RPMI7951 (cell line): Measurements from ENCODE around the gene LTBP2. TPM values are rescaled to one million over a fixed set of nuclear protein-coding genes. Genes with fewer than 3 reads are reported as not detected.

Experiments used
- DNase-seq: peaks from one replicate; pipeline ENCODE4 v3.0.0-alpha.2; 2012; ENCODE audit warnings: low read depth
- total RNA-seq: library from RNA; depleted of rRNA; stranded (reverse); fragments of >200 nt; shearing (Covaris generic); gene quantifications from 2 replicates; pipeline ENCODE4 v1.2.3, GENCODE V29; 2014

The LTBP2 gene
- total RNA-seq, 1 experiment from 2014 or later: 22.8 TPM

DNA sequence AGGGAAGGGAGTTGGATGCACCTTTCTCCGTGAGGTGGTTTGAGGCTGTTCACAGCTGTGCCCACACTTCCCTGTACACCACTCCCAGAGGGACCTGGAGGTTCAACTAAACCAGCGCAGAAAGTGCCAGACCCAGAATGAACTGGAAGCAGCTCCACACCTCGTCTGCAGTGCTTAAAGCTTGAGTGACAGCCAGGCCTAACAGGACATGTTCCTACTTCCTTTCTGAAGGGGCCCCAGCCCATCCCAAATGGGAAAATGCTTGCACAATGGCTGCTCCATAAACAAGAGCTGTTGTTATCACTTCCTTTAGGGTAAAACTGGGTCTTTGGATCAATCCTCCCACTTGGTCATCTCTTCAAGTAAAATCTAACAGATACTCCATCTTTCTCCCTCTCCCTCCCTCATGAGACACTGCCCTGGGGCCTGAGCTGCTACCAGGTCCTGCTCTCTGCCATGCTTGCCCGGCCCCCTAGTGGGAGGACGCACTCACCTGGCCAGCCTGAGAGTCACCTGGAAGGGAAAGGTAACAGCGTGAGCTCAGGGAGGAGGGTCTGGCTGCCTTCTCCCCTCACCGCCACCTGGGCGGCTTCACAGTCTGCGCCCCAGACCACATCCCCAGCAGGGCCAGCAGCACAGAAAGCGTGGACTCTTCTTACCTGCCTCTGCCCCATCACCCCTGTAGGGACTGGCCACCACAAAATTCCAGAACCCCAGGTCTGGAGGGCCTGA, 85.0 kb downstream of the LTBP2 start:
- DNase-seq: no peak

DNA sequence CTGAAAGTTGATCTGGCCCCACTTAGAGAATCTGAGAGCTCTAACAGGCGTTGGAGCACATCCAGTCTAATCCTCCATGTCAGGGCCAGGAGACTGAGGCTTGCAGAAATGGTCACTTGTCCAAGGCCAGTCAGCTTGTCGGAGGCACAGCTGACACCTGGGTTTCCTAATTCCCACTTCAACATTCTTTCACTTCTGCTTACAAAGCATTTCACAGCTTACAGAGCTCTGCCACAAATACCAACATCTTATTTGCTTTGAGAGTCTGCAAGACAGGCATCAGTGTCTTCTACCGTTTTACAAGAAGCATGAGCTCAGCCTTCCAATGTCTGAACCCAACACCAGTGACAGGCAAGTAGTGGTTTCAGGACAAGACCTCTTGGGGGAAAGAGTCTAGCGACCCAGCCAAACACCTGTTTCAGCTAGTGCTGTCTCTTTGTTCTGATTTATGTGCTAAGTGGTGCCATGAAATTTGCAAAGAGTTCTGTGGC, 86.6 kb downstream of the LTBP2 start:
- DNase-seq: no peak

DNA sequence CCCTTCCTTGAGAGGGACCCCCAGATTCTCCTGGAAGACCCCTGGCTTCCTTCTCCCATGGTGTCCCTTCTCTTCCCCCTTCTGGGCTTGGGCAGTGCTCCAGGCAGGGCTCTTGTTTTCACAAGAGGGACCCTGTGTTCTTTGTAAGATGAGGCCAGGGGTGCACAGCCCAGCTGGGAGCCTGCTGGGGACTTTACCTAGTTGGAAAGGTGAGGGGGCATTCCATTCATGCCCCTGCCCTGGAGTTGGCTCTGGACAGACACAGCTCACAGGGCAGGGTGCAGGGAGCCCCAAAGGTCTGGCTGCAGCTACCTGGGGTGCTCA, 87.3 kb downstream of the LTBP2 start:
- DNase-seq: no peak

DNA sequence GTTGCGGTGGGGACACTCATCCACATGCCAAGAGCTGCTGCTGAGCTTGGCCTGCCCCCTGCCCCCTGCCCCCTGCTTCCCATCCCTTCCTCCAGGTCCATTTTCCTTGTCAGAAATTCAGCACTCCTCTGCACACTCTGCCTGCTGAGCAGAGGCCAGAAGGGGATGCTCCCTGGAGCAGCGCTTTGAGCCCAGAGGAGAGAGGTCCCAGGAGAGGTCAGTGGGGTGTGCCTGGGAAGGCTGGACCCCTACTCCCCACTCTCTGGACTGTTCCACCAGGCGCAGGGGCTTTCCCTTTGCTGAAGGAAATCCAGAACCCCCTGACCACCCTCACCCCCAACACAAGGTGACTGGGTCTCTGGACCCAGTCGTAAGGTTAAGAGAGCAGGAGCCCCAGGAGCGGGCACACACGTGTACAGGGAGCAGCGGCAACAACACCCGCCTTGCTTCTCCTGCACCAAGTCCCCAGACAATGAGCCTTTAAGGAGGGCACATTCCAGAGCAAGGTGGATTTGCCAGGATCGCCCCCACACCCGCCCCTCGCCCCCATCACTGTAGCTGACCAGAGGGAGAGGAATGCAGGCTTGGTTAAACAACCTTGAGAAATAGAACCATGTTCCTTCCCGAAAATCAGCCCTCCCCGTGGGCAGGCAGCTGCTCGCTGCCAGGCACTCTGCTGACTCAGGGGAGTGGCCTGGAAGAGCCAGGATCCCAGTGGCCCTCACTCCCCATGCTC, 87.8 kb downstream of the LTBP2 start:
- DNase-seq: no peak

DNA sequence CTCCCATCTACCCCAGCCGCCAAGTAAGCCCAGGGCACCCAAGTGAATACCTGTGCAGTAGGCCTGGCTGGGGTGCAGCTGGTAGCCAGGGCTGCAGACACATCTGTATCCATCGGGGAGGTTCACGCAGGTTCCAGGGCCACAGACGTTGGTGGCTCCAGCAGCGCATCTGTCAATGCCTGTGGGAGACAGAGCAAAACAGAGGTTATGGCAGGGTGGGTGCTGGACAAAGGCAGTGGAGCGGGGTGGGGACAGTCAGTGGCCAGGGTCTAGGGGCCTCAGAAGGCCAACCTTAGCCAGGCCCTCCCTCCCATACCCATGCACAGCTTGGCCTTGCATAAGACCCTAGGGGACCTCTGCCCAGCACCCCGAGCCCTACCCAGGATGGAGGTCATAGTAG, 89.3 kb downstream of the LTBP2 start:
- DNase-seq: no peak

DNA sequence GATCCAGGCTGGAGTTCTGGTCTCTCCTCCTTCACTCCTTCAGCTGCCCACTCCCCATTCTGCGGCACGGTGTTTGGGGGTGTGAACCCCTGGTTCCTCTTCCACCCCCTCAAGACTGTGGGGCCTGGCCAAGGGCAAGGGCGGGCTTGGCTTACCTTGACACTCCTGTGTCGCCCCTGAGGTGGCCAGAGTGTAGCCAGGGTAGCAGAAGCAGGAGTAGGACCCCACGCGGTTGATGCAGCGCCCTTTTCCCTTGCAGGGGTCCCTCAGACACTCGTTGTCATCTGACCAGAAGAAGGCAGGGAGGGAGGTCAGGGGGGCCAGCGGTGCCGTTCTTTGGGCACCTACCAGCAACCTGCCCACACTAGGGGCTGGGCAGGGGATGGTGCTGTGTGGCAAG, 90.3 kb downstream of the LTBP2 start:
- no peak for DNase-seq

DNA sequence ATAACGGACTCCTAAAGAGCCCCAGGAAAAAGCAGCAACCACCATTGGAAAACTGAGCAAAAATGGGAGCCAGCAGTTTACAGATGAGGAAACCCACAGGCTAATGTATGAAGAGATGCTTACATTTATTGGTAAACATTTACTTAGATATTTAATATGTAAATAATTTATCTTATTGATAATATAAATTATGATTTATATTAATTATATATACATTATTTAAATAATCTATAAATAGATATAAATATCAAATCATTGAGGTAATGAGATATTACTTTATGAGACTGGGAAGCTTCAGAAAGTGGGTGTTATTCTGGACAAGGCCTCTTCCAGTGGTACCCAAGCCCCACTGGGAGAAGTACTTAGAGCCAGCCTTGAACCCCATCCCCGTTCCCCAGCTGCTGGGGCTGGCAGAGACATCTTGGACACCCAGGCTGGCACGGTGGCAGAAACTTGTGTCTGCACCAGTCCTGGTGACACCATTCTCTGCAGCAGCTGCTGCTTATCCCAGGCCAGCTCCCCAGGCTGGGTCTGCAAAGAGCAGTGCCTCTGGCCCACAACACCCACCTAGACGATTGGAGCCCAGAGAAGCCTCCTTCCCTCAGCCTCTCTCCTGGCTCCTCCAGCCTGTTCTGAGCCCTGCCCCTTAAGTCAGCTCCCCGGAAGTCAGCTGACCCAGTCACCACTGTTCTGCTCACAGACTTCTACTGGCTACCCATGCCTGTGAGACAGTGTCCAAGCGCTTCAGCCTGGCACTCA, 92.5 kb downstream of the LTBP2 start:
- no peak for DNase-seq

DNA sequence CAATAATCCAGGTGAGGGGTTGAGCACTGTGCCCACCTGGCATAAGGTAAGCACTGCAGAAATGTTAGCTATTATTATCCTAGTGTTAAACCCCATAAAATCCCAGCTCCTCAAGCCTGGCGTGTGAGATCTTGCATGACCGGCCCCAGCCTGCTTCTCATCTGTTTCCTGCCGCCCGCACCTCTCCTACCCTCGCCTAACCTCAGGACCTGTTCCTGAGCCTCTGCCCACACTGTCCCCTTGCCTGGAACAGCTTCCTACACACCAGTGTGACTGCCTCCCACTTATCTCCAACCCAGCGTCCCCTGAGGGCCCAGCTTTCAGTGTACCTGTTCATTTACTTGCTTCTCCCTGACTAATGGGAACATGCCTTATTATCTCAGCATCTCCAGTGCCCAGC, 93.8 kb downstream of the LTBP2 start:
- no peak for DNase-seq

DNA sequence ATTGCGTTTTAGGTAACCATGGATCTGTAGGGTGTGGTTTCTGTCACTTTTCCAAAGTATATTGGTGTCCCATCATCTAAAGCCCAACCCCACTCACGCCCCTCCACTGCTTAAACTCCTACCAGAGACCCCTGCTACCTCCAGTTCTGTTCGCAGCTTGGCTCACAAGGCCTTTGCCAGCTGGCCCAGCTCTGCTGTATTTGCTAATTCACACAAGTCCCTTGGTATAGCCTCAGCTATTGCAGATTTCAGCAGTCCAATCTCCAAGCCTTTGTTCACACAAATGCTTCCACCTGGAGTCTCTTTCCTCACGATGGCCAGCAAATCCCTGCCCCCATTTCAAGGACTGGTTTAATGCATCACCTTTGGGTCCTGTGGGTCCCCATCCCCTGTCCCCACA, 94.3 kb downstream of the LTBP2 start:
- DNase-seq: no peak

DNA sequence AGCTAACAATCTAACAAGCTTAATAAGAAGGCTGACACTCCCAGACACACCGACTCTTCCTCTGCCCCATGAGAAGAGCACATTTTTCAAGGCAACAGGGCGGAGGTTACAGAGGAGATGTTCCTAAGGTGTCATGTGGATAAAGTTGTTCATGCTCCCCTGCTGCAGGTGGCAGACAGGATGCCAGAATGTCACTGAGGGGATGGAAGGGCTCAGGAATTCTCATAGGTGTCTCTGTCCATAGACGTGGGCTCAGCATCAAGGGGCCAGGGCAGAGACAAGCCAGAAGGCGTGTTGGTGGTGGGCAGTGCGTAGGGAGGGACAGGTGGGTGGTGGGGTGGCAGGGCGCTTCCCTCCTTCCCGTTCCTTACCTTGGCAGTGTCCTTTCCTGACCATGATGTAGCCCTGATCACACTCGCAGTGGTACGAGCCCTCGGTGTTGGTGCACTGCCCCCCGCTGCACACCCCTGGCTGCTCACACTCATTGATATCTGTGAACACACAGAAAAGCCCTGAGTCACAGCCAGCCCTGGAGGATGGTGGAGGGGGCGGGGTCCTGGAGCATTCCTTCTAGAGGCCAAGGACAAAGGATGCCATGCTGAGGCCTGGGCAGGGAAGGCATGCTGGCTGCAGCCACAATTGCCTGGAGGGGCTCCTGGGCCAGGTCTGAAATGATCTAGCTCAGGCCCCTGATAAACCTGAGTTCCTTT, 95.4 kb downstream of the LTBP2 start:
- peak; percentile 62 for DNase-seq

DNA sequence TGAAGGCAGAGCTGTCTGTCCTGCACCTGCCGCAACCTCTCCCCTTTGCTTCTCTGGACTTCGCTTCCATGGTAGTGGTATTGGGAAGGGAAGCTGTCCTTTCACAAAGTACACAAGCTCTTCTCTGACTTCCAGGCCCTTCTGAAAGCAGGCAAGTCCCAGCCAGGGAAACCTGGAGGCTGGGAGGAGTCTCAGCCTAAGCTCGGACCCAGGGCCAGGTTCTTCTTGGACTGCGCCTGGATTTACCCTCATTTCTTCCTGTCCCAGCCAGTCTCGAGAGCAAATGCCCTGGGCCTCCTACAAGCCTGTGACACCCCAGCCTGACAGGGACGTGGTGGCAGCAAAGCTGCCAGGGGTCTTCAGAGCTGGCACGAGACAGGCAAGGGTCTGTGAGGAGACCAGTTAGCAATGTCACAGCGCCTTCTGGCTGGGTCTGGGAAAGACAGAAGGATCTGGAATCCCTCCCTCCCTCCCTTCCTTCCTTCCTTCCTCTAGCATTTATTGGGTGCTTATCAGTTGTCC, 96.1 kb downstream of the LTBP2 start:
- DNase-seq: no peak

DNA sequence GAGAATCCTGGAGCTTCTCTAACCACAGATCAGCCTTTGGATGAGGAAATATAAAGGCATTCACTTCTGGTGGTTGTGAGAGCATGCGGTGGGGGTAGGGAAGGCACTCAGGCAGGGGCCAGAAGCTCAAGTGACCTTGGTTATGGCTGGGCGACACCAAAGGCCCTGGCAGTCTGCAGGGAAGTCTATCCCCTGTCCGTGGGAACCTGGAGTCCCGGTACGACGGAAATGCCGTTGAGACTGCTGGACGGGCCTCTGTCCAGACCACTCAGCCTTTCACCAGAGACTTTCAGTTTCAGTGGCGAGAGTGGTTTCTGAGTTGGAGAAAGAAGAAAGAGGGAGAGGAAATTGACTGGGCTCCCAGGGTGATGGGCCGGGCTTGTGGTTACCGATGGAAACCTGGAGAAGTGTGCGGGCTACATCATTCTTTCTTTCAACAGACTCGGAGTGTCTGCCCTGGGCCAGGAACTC, 97.5 kb downstream of the LTBP2 start:
- peak; percentile 91 for DNase-seq

DNA sequence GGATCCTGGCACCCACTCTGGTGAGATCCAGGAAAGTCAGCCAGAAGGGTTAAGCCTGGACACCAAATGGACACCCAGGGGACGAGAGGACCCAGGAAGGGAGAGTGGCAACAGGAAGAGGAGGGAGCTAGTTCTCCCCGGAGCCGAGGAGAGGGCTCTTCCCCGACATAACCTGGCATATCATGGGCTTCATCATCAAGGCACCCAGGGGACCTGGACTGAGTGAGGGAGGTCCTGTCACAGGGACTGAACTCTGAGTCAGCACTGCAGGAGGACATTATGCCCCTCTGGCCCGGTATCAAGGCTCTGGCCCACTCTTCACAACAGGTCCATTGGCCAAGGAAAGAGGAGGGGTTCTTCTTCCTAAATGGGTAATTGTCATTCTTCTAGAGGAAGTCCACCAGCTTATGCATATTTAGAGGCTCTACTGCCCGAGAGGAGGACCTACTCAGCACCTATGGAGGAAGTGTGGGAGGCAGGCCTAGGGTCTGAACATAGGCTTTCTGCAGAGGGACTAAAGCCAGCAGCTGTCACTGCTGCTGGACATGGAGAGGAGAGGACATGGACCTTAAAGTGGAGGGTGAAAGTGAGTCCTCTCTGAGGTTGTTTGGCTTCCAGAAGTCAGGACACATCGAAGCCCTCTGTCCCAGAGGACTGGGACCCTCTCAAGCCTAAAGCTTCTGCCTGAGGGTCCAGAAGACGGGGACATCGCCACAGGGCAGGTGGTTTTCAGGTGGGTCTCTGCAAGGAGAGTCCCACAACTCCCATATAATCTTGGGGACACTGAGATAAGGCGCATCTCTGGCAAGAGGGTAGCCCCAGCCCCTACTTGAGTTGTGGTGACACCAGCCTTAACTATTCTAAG, 99.8 kb downstream of the LTBP2 start:
- no peak for DNase-seq

DNA sequence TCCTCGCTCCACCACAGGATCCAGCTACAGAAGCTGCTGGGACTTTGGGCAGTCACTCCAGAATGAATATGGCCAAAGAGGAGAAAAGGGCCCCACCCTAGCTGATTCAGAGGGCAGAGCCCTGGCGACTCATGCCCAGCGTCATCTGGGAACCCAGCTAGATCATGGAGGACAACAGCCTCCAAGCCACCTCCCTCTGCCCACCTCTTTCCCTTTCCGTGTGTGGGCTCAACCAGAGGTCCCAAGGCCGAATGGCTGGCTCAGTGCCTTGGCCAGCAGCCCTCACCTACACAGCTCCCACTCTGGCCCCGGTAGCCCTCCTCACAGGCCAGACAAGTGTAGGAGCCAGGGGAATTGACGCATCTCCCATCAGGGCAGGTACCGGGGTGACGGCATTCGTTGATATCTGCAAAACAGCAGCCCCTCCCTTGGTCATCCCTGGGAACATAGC, 101.1 kb downstream of the LTBP2 start:
- DNase-seq: peak; percentile 73

DNA sequence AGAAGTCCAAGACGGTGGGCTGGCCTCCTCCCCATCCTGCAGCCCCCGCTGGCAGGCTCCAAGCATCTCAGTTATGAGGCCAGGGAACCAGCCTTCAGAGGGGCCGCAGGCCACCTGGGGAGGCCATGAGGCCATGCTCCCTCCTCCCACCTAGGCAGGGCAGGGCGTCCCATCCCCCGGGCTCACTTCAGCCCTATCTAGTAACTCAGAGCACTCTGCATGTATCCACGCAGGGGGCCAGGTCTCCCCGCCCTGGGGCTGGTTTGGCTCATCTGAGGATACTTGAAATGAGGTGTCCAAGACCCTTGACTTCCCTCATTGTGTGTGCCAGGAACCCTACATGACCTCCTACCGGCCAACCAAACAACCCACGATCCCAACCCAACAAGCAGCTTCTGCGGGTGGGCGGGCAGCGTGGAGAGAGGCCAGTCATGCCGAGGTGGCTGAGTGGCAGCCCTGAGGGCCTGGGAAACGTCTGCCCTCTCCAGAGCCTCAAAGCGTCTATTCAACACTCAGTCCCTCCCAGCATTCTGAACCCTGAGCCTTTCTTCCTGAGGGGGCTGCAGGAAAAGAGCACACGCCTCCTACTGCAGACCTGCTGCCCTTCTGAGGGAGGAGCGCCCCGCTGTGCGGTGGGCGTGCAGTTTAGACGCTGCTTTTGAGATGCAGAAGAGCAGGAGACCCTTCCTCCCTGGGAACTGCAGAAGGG, 101.7 kb downstream of the LTBP2 start:
- DNase-seq: peak; percentile 77

DNA sequence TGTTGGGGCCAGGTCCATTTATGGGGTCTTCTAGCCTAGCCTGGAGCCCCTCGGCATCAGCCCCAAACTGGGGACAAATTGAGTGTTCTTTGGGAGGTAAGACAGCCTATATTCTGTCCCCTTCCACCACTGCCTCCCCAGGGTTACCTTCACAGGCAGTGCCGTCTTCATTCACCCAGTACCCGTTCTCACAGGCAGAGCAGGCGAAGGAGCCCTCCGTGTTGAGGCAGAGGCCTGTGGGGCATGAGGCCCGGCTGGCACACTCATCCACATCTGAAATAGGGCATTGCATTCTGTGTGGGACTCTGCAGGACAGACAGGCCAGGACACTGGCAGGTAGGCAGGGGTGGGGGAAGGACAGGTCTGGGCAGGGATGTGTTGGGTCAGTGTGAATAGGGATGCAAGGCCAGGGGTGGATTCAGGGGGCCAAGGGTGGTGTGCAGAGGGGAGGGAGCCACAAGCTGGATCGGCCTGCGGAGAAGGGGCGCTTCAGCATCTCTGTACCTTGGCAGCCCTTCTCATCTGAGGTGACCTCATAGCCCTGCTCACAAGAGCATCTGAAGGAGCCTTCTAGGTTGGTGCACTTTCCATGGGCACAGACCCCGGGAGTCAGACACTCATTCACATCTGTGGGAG, 102.3 kb downstream of the LTBP2 start:
- no peak for DNase-seq

DNA sequence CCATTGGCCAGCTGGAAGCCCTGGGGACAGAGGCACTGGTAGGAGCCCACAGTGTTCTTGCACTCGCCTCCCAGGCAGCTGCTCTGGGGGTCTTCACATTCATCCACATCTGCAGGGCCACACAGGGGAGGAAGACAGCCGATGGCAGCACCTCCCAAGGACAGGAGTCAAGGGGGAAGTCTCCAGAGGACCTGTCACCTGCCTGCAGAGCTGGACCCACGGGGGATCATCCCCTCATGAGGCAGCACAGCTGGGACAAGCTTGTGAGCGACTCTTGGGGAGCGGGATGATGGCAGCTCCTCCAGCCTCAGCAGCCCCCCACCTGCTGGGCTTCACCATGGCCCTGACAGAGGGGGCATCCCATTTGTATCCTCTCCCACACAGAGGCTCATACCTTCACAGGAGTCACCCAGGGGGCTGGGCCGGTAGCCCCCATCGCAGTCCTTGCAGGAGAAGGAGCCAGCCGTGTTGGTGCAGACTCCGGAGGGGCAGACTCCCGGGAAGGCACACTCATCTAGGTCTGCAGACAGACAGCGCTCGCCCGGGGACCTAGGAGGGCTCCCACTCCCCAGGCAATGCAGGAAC, 103.1 kb downstream of the LTBP2 start:
- no peak for DNase-seq

DNA sequence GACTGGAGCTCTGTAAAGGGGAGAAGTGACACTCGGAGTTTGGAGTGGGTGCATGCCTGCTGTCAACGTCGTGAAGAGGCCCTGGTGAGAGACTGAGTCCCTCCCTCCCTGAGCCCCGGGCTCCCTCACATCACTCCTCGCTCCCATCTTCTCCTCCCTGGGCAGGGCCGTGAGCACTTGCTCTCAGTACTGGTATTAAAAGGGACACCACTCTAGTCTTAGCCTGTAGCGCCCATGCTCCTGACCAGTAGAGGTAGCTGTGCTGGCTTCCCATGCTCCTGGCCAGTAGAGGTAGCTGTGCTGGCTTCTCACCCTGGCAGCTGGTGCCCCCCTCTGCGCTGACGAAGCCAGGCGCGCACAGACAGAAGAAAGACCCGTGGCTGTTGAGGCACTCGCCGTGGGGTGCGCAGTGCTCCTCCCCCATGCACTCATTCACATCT, 103.7 kb downstream of the LTBP2 start:
- no peak for DNase-seq

DNA sequence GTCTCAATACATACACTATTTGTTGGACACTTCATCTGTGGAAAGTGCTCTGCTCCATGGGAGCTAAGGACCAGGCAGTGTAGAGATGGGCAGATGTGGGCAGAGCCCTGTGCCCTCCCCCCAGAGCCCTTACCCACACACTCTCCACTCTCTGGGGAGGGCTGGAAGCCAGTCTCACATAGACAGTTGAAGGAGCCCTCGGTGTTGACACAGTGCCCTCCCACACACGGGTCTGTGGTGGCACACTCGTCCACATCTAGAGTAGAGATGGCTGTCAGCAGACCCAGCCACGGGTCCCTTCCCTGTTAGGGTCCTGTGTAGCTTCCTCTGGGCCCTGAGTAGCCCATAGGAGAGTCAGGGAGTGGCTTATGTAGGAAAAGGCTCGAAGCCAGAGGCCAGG, 104.2 kb downstream of the LTBP2 start:
- no peak for DNase-seq
